Tibial artery (tissue), 4 donors: ENCODE measurements around the gene CCL13.

ENCODE experiments used
- DNase-seq, 2 donors: peaks; one replicate each; pipeline ENCODE4 v3.0.0-alpha.2; 2019
- H3K27ac ChIP-seq, 2 donors: fragments of 200-600 bp; sonication (generic) in 1 of 2; 1 replicate in 1 of 2; 2 replicates in 1 of 2; pipeline ENCODE4 v1.5.1; 2018 to 2019; ENCODE audit warnings: mild to moderate bottlenecking in 1 of 2
- H3K27me3 ChIP-seq, 2 donors: fragments of 200-600 bp; sonication (generic) in 1 of 2; one replicate each; pipeline versions ENCODE4 v1.5.1 to v1.6.0; 2016 to 2019
- H3K36me3 ChIP-seq, 3 donors: fragments of 200-600 bp; sonication (generic) in 2 of 3; one replicate each; pipeline ENCODE4 v1.5.1; 2016 to 2019; ENCODE audit warnings: mild to moderate bottlenecking in 2 of 3
- H3K4me1 ChIP-seq, 4 donors: fragments of 200-600 bp; sonication (generic) in 2 of 4; 1 replicate in 3 of 4; 2 replicates in 1 of 4; pipeline ENCODE4 v1.5.1; 2016 to 2019
- H3K4me3 ChIP-seq, 2 donors: fragments of 200-600 bp; sonication (generic) in 1 of 2; 1 replicate in 1 of 2; 2 replicates in 1 of 2; pipeline ENCODE4 v1.5.1; 2018 to 2019; ENCODE audit warnings: mild to moderate bottlenecking in 2 of 2
- H3K9me3 ChIP-seq, 3 donors: fragments of 200-600 bp; sonication (generic) in 1 of 3; one replicate each; pipeline ENCODE4 v1.5.1; 2016 to 2019
- CTCF ChIP-seq, 2 experiments: fragments of 200-600 bp in 1 of 2; fragments of 450-650 bp in 1 of 2; IDR thresholded peaks; one replicate each; pipeline ENCODE4 v1.5.1; 2017 to 2019; ENCODE audit warnings: antibody characterized with exemption in 2 of 2, mild to moderate bottlenecking in 1 of 2, moderate library complexity in 1 of 2
- intact Hi-C: fragments of 100-400 bp; cut with DNase I; formaldehyde crosslinking; loops from one replicate; pipeline ENCODE4 v1.15.0; 2023; ENCODE audit warnings: low total_unique reads

Gene CCL13

GRCh38 chr17:34339138-34339770 lies 17.0 kb upstream of the CCL13 start:
- Histone ChIP-seq H3K27ac (no peak overlapping the region), H3K9me3 (no peaks in the 10 kb centered on the region), H3K36me3 (no peaks in the 10 kb centered on the region), H3K4me1 (no peaks in the 10 kb centered on the region), H3K4me3 (no peak overlapping the region), H3K27me3 (no peaks in the 10 kb centered on the region)
- no peak for TF ChIP-seq CTCF (IDR thresholded peaks at IDR 0.05)
- DNase-seq: no peak
- intact Hi-C loops: no loop called here

- intact Hi-C loops: no loop called here
- Histone ChIP-seq H3K27me3 (no peaks in the 10 kb centered on the region), H3K4me3 (no peak overlapping the region), H3K36me3 (no peaks in the 10 kb centered on the region), H3K4me1 (peaks cover 0 to 6% (median 0%) of the 10 kb centered on the region in 4 donors), H3K27ac (no peak overlapping the region), H3K9me3 (no peaks in the 10 kb centered on the region)
- no peak for TF ChIP-seq CTCF (IDR thresholded peaks at IDR 0.05)
- DNase-seq: no peak
These were observed 14.4 kb upstream of the CCL13 start for GRCh38 chr17:34341916-34342315.

- no peaks in the 10 kb centered on the region for H3K9me3 ChIP-seq
- H3K27me3 ChIP-seq: no peaks in the 10 kb centered on the region
- intact Hi-C loops: no loop called here
- no peak for DNase-seq
- no peaks in the 10 kb centered on the region for H3K36me3 ChIP-seq
- TF ChIP-seq CTCF (IDR thresholded peaks at IDR 0.05): no peak
- H3K27ac ChIP-seq: peak overlapping the region in 1 of 2 donors; percentile 5
- H3K4me1 ChIP-seq: peaks cover 0 to 39% (median 16%) of the 10 kb centered on the region in 4 donors
- H3K4me3 ChIP-seq: no peak overlapping the region
These were observed 9.2 kb upstream of the CCL13 start for GRCh38 chr17:34347063-34347462.

- no peak for DNase-seq
- no peaks in the 10 kb centered on the region for H3K9me3 ChIP-seq
- TF ChIP-seq CTCF (IDR thresholded peaks at IDR 0.05): no peak
- H3K27ac ChIP-seq: peak overlapping the region; percentile 8 to 69
- no peaks in the 10 kb centered on the region for H3K36me3 ChIP-seq
- intact Hi-C loops: no loop called here
- H3K4me1 ChIP-seq: peaks cover 0 to 46% (median 16%) of the 10 kb centered on the region in 4 donors
- no peak overlapping the region for H3K4me3 ChIP-seq
- no peaks in the 10 kb centered on the region for H3K27me3 ChIP-seq
These were observed 6.5 kb upstream of the CCL13 start for GRCh38 chr17:34349751-34350150.

GRCh38 chr17:34351096-34351495 lies 5.2 kb upstream of the CCL13 start:
- Histone ChIP-seq H3K4me1 (peaks cover 0 to 55% (median 20%) of the 10 kb centered on the region in 4 donors), H3K4me3 (no peak overlapping the region), H3K9me3 (no peaks in the 10 kb centered on the region), H3K36me3 (no peaks in the 10 kb centered on the region), H3K27me3 (no peaks in the 10 kb centered on the region), H3K27ac (peak overlapping the region; percentile 36 to 69)
- TF ChIP-seq CTCF (IDR thresholded peaks at IDR 0.05): no peak
- intact Hi-C loops: no loop called here
- no peak for DNase-seq

GRCh38 chr17:34352191-34352590 lies 4.1 kb upstream of the CCL13 start:
- DNase-seq: no peak
- H3K4me1 ChIP-seq: peaks cover 0 to 46% (median 20%) of the 10 kb centered on the region in 4 donors
- no peak overlapping the region for H3K4me3 ChIP-seq
- no peak overlapping the region for H3K27ac ChIP-seq
- no peaks in the 10 kb centered on the region for H3K36me3 ChIP-seq
- no peaks in the 10 kb centered on the region for H3K9me3 ChIP-seq
- TF ChIP-seq CTCF (IDR thresholded peaks at IDR 0.05): no peak
- intact Hi-C loops: no loop called here
- H3K27me3 ChIP-seq: no peaks in the 10 kb centered on the region
